Stomach (tissue), 9 donors: ENCODE data around the gene PNPLA2. TPM values are rescaled to one million over a fixed set of nuclear protein-coding genes. Genes with fewer than 3 reads are reported as not detected.

Experiments
- DNase-seq, 2 donors: peaks; one replicate each; pipeline versions ENCODE4 v3.0.0 to v3.0.0-alpha.2; 2013 to 2019
- H3K27ac ChIP-seq, 5 donors: fragments of 200-600 bp in 4 of 5; sonication (generic) in 4 of 5; one replicate each; pipeline ENCODE4 v1.5.1; 2013 to 2019; ENCODE audit warnings: mild to moderate bottlenecking in 1 of 5, moderate library complexity in 1 of 5
- H3K27me3 ChIP-seq, 3 donors: fragments of 200-600 bp; sonication (generic); one replicate each; pipeline ENCODE4 v1.5.1; 2017 to 2019; ENCODE audit warnings: mixed run types in 1 of 3
- H3K36me3 ChIP-seq, 4 donors: fragments of 200-600 bp; sonication (generic); 1 replicate in 3 of 4; 2 replicates in 1 of 4; pipeline ENCODE4 v1.5.1; 2016 to 2019
- H3K4me1 ChIP-seq, 4 donors: fragments of 200-600 bp; sonication (generic); one replicate each; pipeline ENCODE4 v1.5.1; 2016 to 2019
- H3K4me3 ChIP-seq, 4 donors: fragments of 200-600 bp; sonication (generic) in 3 of 4; one replicate each; pipeline ENCODE4 v1.5.1; 2016 to 2019; ENCODE audit warnings: mild to moderate bottlenecking in 1 of 4
- H3K9me3 ChIP-seq, 4 donors: fragments of 200-600 bp; sonication (generic); one replicate each; pipeline ENCODE4 v1.5.1; 2016 to 2019
- CTCF ChIP-seq, 7 experiments: fragments of 450-650 bp in 4 of 7; fragments of 200-600 bp in 3 of 7; sonication (generic) in 3 of 7; IDR thresholded peaks; one replicate each; pipeline ENCODE4 v1.5.1; 2016 to 2019; ENCODE audit warnings: antibody characterized with exemption in 7 of 7, control low read depth in 2 of 7, mild to moderate bottlenecking in 1 of 7
- EP300 ChIP-seq: sonication (generic); formaldehyde crosslinking; IDR thresholded peaks from one replicate; pipeline ENCODE4 v1.6.1; 2017; ENCODE audit warnings: antibody characterized with exemption
- POLR2A ChIP-seq, 4 donors: fragments of 450-650 bp; IDR thresholded peaks; one replicate each; pipeline ENCODE4 v1.6.1; 2016; ENCODE audit warnings: antibody characterized with exemption in 4 of 4, control low read depth in 2 of 4, mild to moderate bottlenecking in 1 of 4, moderate library complexity in 1 of 4
- POLR2AphosphoS5 ChIP-seq, 3 donors: sonication (generic); formaldehyde crosslinking; IDR thresholded peaks; one replicate each; pipeline ENCODE4 v1.6.1; 2016; ENCODE audit warnings: antibody characterized with exemption in 3 of 3
- WGBS, 5 donors: extraction: QIAGEN DNeasy Blood & Tissue Kit in 3 of 5; methylation state at CpG; one replicate each; pipeline versions ENCODE4 v1.1.5 to v1.1.7; 2013 to 2018; 5-methylcytosine and 5-hydroxymethylcytosine counted together
- intact Hi-C: fragments of 100-400 bp; cut with DNase I; formaldehyde crosslinking; loops from one replicate; pipeline ENCODE4 v1.15.1; 2023; ENCODE audit warnings: low total_unique reads
- polyA plus RNA-seq, 3 donors: library from polyadenylated mRNA; stranded (reverse); fragments of 200-250 nt; gene quantifications; one replicate each; pipeline ENCODE4 v1.2.3, GENCODE V29; 2013
- total RNA-seq, 5 donors: library from RNA; depleted of rRNA; stranded (reverse); fragments of >200 nt; gene quantifications; one replicate each; pipeline versions ENCODE4 v1.1.0 to v1.2.3, GENCODE V29; 2014 to 2016
- donor health status: healthy with polysubstance abuse.
- donor health status: Bipolar disorder and iron deficiency.
- donor health status: healthy.

The PNPLA2 gene
- total and polyA plus RNA-seq, 8 donors, result 33.4 to 385 (median 82.9) TPM

- Histone ChIP-seq H3K36me3 (peaks cover 0 to 4% (median 0%) of the 10 kb centered on the region in 4 donors), H3K27ac (no peak overlapping the region), H3K27me3 (peaks cover 0 to 35% (median 25%) of the 10 kb centered on the region in 3 donors), H3K4me3 (no peak overlapping the region), H3K9me3 (no peaks in the 10 kb centered on the region), H3K4me1 (peaks cover 26 to 40% (median 37%) of the 10 kb centered on the region in 4 donors)
- no peak for DNase-seq
- WGBS, 5 donors, result 76 to 85% (median 83%) methylated on average over 13 to 15 of the region's 15 CpGs
- intact Hi-C loops, result no loop called here
- TF ChIP-seq POLR2AphosphoS5 (IDR thresholded peaks at IDR 0.05), result no peak
- TF ChIP-seq EP300, result no peak
- no peak for TF ChIP-seq POLR2A (IDR thresholded peaks at IDR 0.05)
- no peak for TF ChIP-seq CTCF (IDR thresholded peaks at IDR 0.05)
Measured at GRCh38 chr11:852762-853161, 34.0 kb downstream of the PNPLA2 start.

GRCh38 chr11:853682-854448, 35.2 kb downstream of the PNPLA2 start:
- H3K27ac ChIP-seq, result no peak overlapping the region
- H3K36me3 ChIP-seq, result peaks cover 0 to 4% (median 0%) of the 10 kb centered on the region in 4 donors
- H3K9me3 ChIP-seq, result no peaks in the 10 kb centered on the region
- H3K4me3 ChIP-seq, result no peak overlapping the region
- TF ChIP-seq POLR2AphosphoS5 (IDR thresholded peaks at IDR 0.05), result no peak
- TF ChIP-seq POLR2A (IDR thresholded peaks at IDR 0.05), result no peak
- TF ChIP-seq CTCF (IDR thresholded peaks at IDR 0.05), result no peak
- TF ChIP-seq EP300, result no peak
- WGBS, 5 donors, result 90 to 95% (median 93%) methylated on average over 18 to 27 of the region's 27 CpGs
- peaks cover 16 to 37% (median 26%) of the 10 kb centered on the region in 4 donors for H3K4me1 ChIP-seq
- no peak for DNase-seq
- intact Hi-C loops, result no loop called here
- peaks cover 0 to 24% (median 19%) of the 10 kb centered on the region in 3 donors for H3K27me3 ChIP-seq

- Histone ChIP-seq H3K27me3 (peaks cover 0 to 15% (median 12%) of the 10 kb centered on the region in 3 donors), H3K4me3 (no peak overlapping the region), H3K4me1 (peaks cover 14 to 39% (median 29%) of the 10 kb centered on the region in 4 donors), H3K36me3 (peaks cover 0 to 4% (median 0%) of the 10 kb centered on the region in 4 donors), H3K9me3 (no peaks in the 10 kb centered on the region), H3K27ac (no peak overlapping the region)
- no peak for DNase-seq
- intact Hi-C loops, result no loop called here
- 82 to 92% (median 87%) methylated on average over 6 to 20 of the region's 20 CpGs for WGBS, 5 donors
- no peak for TF ChIP-seq CTCF (IDR thresholded peaks at IDR 0.05)
- no peak for TF ChIP-seq POLR2AphosphoS5 (IDR thresholded peaks at IDR 0.05)
- TF ChIP-seq POLR2A (IDR thresholded peaks at IDR 0.05), result no peak
- TF ChIP-seq EP300, result no peak
Measured at GRCh38 chr11:854601-855329, 36.1 kb downstream of the PNPLA2 start.

- WGBS, 5 donors, result 78 to 90% (median 88%) methylated on average over 2 to 7 of the region's 7 CpGs
- no peaks in the 10 kb centered on the region for H3K9me3 ChIP-seq
- intact Hi-C loops, result no loop called here
- no peak overlapping the region for H3K4me3 ChIP-seq
- H3K4me1 ChIP-seq, result peaks cover 15 to 39% (median 29%) of the 10 kb centered on the region in 4 donors
- no peak for DNase-seq
- peaks cover 0 to 4% (median 0%) of the 10 kb centered on the region in 4 donors for H3K36me3 ChIP-seq
- H3K27ac ChIP-seq, result no peak overlapping the region
- H3K27me3 ChIP-seq, result peaks cover 0 to 10% (median 7%) of the 10 kb centered on the region in 3 donors
- TF ChIP-seq EP300 (no peak), POLR2A (IDR thresholded peaks at IDR 0.05) (no peak), POLR2AphosphoS5 (IDR thresholded peaks at IDR 0.05) (no peak), CTCF (IDR thresholded peaks at IDR 0.05) (no peak)
Measured at GRCh38 chr11:855330-855674, 36.6 kb downstream of the PNPLA2 start.
